ENCODE data around the gene ACADSB.

DNA sequence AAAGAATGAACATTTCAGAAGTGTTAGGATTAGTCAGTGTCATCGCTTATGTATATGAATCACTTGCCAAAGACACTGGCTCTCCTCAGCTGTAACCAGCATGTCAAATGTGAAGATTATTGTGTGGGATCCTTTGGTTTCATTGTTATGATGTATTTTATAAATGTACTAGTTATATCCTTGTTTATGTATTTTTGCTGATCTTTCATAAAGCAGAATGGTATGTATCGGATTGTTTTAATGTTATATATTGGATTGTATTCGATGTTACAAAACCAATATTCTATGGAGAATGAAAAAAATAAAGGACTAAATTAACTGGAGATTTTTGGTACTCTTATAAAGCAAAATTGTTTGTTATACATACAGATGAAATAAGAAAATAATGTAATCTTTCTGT, 49.2 kb downstream of the ACADSB start:
- TF ChIP-seq, protein P1, sequence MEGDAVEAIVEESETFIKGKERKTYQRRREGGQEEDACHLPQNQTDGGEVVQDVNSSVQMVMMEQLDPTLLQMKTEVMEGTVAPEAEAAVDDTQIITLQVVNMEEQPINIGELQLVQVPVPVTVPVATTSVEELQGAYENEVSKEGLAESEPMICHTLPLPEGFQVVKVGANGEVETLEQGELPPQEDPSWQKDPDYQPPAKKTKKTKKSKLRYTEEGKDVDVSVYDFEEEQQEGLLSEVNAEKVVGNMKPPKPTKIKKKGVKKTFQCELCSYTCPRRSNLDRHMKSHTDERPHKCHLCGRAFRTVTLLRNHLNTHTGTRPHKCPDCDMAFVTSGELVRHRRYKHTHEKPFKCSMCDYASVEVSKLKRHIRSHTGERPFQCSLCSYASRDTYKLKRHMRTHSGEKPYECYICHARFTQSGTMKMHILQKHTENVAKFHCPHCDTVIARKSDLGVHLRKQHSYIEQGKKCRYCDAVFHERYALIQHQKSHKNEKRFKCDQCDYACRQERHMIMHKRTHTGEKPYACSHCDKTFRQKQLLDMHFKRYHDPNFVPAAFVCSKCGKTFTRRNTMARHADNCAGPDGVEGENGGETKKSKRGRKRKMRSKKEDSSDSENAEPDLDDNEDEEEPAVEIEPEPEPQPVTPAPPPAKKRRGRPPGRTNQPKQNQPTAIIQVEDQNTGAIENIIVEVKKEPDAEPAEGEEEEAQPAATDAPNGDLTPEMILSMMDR (IDR thresholded peaks at IDR 0.05): no peak
- TF ChIP-seq POLR2A (IDR thresholded peaks at IDR 0.05): no peak
- TF ChIP-seq EP300 (IDR thresholded peaks at IDR 0.05; ENCODE audit: low read depth): no peak
- no peak for TF ChIP-seq POLR2AphosphoS5 (IDR thresholded peaks at IDR 0.05)

Measured in transverse colon (tissue), 4 donors.